Endothelial cell of umbilical vein (primary cell): ENCODE results near the gene LRCH3.

Experiments
- EZH2 ChIP-seq: IDR thresholded peaks from 2 replicates; pipeline ENCODE4 v1.6.1; 2012; ENCODE audit warnings: borderline replicate concordance, low read depth, mild to moderate bottlenecking, moderate library complexity, low read length, inconsistent platforms; ENCODE audit not compliant: severe bottlenecking
- FOS ChIP-seq: IDR thresholded peaks from 2 replicates; pipeline ENCODE4 v1.6.1; 2011; ENCODE audit warnings: mild to moderate bottlenecking, low read length, moderate library complexity, borderline replicate concordance; ENCODE audit not compliant: insufficient read depth
- GATA2 ChIP-seq: IDR thresholded peaks from 2 replicates; pipeline ENCODE4 v1.7.0; 2011; ENCODE audit warnings: low read depth, mild to moderate bottlenecking, moderate library complexity, mixed read lengths, low read length; ENCODE audit not compliant: insufficient read length, insufficient read depth
- MYC ChIP-seq: IDR thresholded peaks from one replicate; pipeline ENCODE4 v1.6.1; 2011; ENCODE audit warnings: mild to moderate bottlenecking, low read depth, low read length
- POLR2A ChIP-seq: IDR thresholded peaks from 2 replicates; pipeline ENCODE4 v1.6.1; 2012; ENCODE audit warnings: low read depth, mild to moderate bottlenecking, control low read depth, low read length
- POLR2AphosphoS5 ChIP-seq: IDR thresholded peaks from 2 replicates; pipeline ENCODE4 v1.6.1; 2012; ENCODE audit warnings: low read depth, mild to moderate bottlenecking, control low read depth, low read length, moderate library complexity; ENCODE audit not compliant: insufficient read depth
- TF ChIP-seq, protein P1 (sequence below), 2 donors: IDR thresholded peaks; 1 replicate in 1 of 2; 2 replicates in 1 of 2; pipeline ENCODE4 v1.5.1; 2011; ENCODE audit warnings: low read length in 2 of 2, mild to moderate bottlenecking in 2 of 2, moderate library complexity in 2 of 2, control low read depth in 1 of 2, inconsistent platforms in 1 of 2, low read depth in 1 of 2; ENCODE audit not compliant: insufficient read depth in 1 of 2; ENCODE audit errors: extremely low read depth in 1 of 2

DNA sequence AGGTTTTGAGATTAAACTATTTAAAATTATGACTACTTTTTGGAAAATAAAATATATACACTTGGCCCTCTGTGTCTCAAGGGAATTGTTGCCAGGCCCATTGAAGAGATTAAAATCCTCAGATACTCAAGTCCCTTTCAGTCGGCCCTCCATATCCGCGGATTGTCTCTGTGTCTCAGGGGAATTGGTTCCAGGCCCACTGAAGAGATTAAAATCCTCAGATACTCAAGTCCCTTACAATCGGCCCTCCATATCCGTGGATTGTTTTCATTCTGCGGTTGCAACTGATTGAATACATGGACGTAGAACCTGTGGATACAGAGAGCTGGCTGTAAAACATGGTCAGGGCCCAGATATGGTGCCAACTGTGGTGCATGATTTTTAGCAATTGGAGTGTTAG, 15.7 kb upstream of the LRCH3 start:
- TF ChIP-seq POLR2A (no peak), GATA2 (no peak), EZH2 (no peak), POLR2AphosphoS5 (no peak), FOS (no peak), MYC (no peak)
- TF ChIP-seq, protein P1, sequence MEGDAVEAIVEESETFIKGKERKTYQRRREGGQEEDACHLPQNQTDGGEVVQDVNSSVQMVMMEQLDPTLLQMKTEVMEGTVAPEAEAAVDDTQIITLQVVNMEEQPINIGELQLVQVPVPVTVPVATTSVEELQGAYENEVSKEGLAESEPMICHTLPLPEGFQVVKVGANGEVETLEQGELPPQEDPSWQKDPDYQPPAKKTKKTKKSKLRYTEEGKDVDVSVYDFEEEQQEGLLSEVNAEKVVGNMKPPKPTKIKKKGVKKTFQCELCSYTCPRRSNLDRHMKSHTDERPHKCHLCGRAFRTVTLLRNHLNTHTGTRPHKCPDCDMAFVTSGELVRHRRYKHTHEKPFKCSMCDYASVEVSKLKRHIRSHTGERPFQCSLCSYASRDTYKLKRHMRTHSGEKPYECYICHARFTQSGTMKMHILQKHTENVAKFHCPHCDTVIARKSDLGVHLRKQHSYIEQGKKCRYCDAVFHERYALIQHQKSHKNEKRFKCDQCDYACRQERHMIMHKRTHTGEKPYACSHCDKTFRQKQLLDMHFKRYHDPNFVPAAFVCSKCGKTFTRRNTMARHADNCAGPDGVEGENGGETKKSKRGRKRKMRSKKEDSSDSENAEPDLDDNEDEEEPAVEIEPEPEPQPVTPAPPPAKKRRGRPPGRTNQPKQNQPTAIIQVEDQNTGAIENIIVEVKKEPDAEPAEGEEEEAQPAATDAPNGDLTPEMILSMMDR (IDR thresholded peaks at IDR 0.05; ENCODE audit: extremely low read depth in 1 of 2, insufficient read depth in 1 of 2, low read depth in 1 of 2, low read length in 2 of 2), result no peak
